ENCODE results near the gene SMU1.

Gene SMU1

DNA sequence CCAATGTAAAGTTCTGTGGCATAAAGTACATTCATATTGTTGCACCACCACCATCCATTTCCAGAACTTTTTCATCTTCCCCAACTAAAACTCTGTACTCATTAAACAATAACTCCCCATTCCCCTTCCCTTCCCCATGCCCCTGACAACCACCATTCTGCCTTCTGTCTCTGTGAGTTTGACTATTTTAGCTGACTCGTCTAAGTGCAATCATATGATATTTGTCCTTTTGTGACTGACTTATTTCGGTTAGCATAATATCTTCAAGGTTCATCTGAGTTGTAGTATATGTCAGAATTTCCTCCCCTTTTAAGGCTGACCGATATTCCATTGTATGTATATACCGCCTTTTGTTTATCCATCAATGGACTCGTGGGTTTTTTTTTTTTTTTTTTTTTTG lies 29.0 kb upstream of the SMU1 start:
- H3F3A ChIP-seq (ENCODE audit: low read depth), result no peaks in the 10 kb centered on the region
- H4K20me1 ChIP-seq (ENCODE audit: insufficient read depth, low read length, poor library complexity, severe bottlenecking), result no peaks in the 10 kb centered on the region
- H3K4me3 ChIP-seq (ENCODE audit: low read length, poor library complexity, severe bottlenecking), result no peak overlapping the region
- H3K36me3 ChIP-seq (ENCODE audit: insufficient read depth, low read length), result no peaks in the 10 kb centered on the region
- no peaks in the 10 kb centered on the region for H3K9me3 ChIP-seq (ENCODE audit: insufficient read depth, low read depth, low read length)
- no peaks in the 10 kb centered on the region for H3K27me3 ChIP-seq (ENCODE audit: insufficient read depth, low read length, poor library complexity, severe bottlenecking)
- H3K4me1 ChIP-seq (ENCODE audit: insufficient read depth, low read length, poor library complexity, severe bottlenecking), result no peaks in the 10 kb centered on the region
- no peaks in the 10 kb centered on the region for H3K79me2 ChIP-seq (ENCODE audit: insufficient read depth, low read length)
- no peak overlapping the region for H2AFZ ChIP-seq (ENCODE audit: low read length)
- H3K9ac ChIP-seq (ENCODE audit: low read depth, low read length, poor library complexity, severe bottlenecking), result no peak overlapping the region
- no peak for TF ChIP-seq EZH2phosphoT487 (IDR thresholded peaks at IDR 0.05; ENCODE audit: borderline replicate concordance)
- TF ChIP-seq, protein P1, sequence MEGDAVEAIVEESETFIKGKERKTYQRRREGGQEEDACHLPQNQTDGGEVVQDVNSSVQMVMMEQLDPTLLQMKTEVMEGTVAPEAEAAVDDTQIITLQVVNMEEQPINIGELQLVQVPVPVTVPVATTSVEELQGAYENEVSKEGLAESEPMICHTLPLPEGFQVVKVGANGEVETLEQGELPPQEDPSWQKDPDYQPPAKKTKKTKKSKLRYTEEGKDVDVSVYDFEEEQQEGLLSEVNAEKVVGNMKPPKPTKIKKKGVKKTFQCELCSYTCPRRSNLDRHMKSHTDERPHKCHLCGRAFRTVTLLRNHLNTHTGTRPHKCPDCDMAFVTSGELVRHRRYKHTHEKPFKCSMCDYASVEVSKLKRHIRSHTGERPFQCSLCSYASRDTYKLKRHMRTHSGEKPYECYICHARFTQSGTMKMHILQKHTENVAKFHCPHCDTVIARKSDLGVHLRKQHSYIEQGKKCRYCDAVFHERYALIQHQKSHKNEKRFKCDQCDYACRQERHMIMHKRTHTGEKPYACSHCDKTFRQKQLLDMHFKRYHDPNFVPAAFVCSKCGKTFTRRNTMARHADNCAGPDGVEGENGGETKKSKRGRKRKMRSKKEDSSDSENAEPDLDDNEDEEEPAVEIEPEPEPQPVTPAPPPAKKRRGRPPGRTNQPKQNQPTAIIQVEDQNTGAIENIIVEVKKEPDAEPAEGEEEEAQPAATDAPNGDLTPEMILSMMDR (conservative IDR thresholded peaks at IDR 0.05; ENCODE audit: low read length), result no peak
- no peak overlapping the region for H3K4me2 ChIP-seq (ENCODE audit: low read depth, low read length, poor library complexity, severe bottlenecking)
- H3K9me2 ChIP-seq (replicated peaks; ENCODE audit: low read depth, low read length), result no peaks in the 10 kb centered on the region

DNA sequence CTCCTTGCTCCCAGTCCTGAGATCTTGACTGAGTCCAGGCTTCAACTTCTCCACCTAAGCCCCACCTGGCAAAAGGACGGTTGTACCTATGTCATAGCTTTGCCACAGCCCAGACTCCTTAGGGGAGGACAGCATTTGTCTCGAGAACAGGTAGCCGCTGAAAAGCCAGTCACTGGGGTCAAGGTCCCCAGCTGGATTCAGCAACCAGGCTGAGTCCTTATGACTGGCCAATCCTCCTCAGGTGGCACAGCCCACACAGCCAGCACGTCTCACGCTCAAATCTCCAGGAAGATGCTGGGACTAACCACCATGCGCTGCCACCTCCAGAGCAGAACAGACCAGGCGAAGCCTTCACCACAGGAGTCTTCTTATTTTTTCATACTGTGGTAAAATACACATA lies 27.9 kb upstream of the SMU1 start:
- Histone ChIP-seq H2AFZ (ENCODE audit: low read length) (no peak overlapping the region), H3K4me1 (ENCODE audit: insufficient read depth, low read length, poor library complexity, severe bottlenecking) (no peaks in the 10 kb centered on the region), H4K20me1 (ENCODE audit: insufficient read depth, low read length, poor library complexity, severe bottlenecking) (no peaks in the 10 kb centered on the region), H3K9ac (ENCODE audit: low read depth, low read length, poor library complexity, severe bottlenecking) (no peak overlapping the region), H3K4me2 (ENCODE audit: low read depth, low read length, poor library complexity, severe bottlenecking) (no peak overlapping the region), H3K9me2 (replicated peaks; ENCODE audit: low read depth, low read length) (no peaks in the 10 kb centered on the region), H3K36me3 (ENCODE audit: insufficient read depth, low read length) (no peaks in the 10 kb centered on the region), H3K4me3 (ENCODE audit: low read length, poor library complexity, severe bottlenecking) (no peak overlapping the region), H3K9me3 (ENCODE audit: insufficient read depth, low read depth, low read length) (no peaks in the 10 kb centered on the region), H3K79me2 (ENCODE audit: insufficient read depth, low read length) (no peaks in the 10 kb centered on the region), H3F3A (ENCODE audit: low read depth) (no peaks in the 10 kb centered on the region), H3K27me3 (ENCODE audit: insufficient read depth, low read length, poor library complexity, severe bottlenecking) (no peaks in the 10 kb centered on the region)
- no peak for TF ChIP-seq EZH2phosphoT487 (IDR thresholded peaks at IDR 0.05; ENCODE audit: borderline replicate concordance)
- TF ChIP-seq, protein P1 (conservative IDR thresholded peaks at IDR 0.05; ENCODE audit: low read length), result no peak

DNA sequence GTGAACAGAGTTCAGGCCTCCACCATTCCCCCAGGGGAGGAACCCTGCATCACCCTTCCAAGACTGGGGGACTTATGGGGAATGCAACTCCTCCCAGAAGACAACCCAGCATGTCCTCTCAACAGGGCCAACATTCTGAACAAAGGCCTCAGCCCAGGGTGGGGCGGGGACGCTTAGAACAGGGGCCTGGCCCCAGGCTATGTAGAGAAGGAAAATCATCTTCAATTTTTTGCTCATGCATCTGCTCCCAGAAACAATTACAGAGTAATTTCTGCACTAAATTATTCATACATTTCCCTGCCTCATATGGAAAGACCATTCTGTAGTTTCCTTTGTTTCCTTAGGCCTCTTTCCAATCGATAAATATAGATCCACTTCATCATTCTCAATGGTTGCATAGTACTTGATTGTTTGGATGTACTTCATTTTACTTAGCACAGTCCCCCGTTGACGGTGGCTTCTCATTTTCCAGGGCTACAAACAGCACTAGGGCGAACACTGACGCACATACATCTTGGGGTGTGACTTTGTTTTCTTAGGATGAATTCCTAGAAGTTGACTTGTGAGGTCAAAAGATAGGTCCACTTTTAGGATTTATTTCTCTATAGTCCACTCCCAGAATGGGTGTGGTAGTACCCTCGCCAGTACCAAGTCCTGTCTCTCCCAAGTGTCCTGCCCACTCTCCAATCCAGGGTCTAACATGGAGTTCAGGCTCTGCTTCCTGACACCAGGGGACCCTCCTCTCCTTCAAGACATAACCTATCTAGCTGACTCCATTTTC lies 27.2 kb upstream of the SMU1 start:
- Histone ChIP-seq H3K9ac (ENCODE audit: low read depth, low read length, poor library complexity, severe bottlenecking) (no peak overlapping the region), H3K4me1 (ENCODE audit: insufficient read depth, low read length, poor library complexity, severe bottlenecking) (no peaks in the 10 kb centered on the region), H3K27me3 (ENCODE audit: insufficient read depth, low read length, poor library complexity, severe bottlenecking) (no peaks in the 10 kb centered on the region)

More for the DNA sequence above, 27.2 kb upstream of the SMU1 start:
- no peak overlapping the region for H3K4me3 ChIP-seq (ENCODE audit: low read length, poor library complexity, severe bottlenecking)
- H3K36me3 ChIP-seq (ENCODE audit: insufficient read depth, low read length), result no peaks in the 10 kb centered on the region
- H4K20me1 ChIP-seq (ENCODE audit: insufficient read depth, low read length, poor library complexity, severe bottlenecking), result no peaks in the 10 kb centered on the region
- H3K9me2 ChIP-seq (replicated peaks; ENCODE audit: low read depth, low read length), result no peaks in the 10 kb centered on the region
- H3K9me3 ChIP-seq (ENCODE audit: insufficient read depth, low read depth, low read length), result no peaks in the 10 kb centered on the region
- no peaks in the 10 kb centered on the region for H3K79me2 ChIP-seq (ENCODE audit: insufficient read depth, low read length)
- no peak overlapping the region for H2AFZ ChIP-seq (ENCODE audit: low read length)
- no peak overlapping the region for H3K4me2 ChIP-seq (ENCODE audit: low read depth, low read length, poor library complexity, severe bottlenecking)
- H3F3A ChIP-seq (ENCODE audit: low read depth), result no peaks in the 10 kb centered on the region
- TF ChIP-seq EZH2phosphoT487 (IDR thresholded peaks at IDR 0.05; ENCODE audit: borderline replicate concordance), result no peak
- TF ChIP-seq, protein P1 (conservative IDR thresholded peaks at IDR 0.05; ENCODE audit: low read length), result no peak
